ENCODE data around the gene IRAK2. TPM values are rescaled to one million over a fixed set of nuclear protein-coding genes. Genes with fewer than 3 reads are reported as not detected.
A peak's percentile ranks its signal among the peaks of the same experiment; 100 is the strongest.

The IRAK2 gene
- total RNA-seq, 1 donor from 2014 or later: 0.26 TPM

- Histone ChIP-seq H2AFZ (replicated peaks) (no peak overlapping the region), H3K4me3 (peak overlapping the region; percentile 93), H3K79me2 (ENCODE audit: low read depth) (peaks cover 59% of the 10 kb centered on the region), H3K4me2 (peak overlapping the region; percentile 92), H3F3A (ENCODE audit: low read depth) (no peaks in the 10 kb centered on the region), H3K27ac (no peak overlapping the region), H4K20me1 (ENCODE audit: low read depth) (peaks cover 21% of the 10 kb centered on the region), H3K9me3 (ENCODE audit: low read depth) (no peaks in the 10 kb centered on the region), H3K9ac (no peak overlapping the region), H3K4me1 (peaks cover 6% of the 10 kb centered on the region), H3K36me3 (no peaks in the 10 kb centered on the region), H3K27me3 (no peaks in the 10 kb centered on the region)
- TF ChIP-seq EZH2 (IDR thresholded peaks at IDR 0.05) (no peak), EZH2phosphoT487 (IDR thresholded peaks at IDR 0.05) (no peak)
- TF ChIP-seq, protein P1, sequence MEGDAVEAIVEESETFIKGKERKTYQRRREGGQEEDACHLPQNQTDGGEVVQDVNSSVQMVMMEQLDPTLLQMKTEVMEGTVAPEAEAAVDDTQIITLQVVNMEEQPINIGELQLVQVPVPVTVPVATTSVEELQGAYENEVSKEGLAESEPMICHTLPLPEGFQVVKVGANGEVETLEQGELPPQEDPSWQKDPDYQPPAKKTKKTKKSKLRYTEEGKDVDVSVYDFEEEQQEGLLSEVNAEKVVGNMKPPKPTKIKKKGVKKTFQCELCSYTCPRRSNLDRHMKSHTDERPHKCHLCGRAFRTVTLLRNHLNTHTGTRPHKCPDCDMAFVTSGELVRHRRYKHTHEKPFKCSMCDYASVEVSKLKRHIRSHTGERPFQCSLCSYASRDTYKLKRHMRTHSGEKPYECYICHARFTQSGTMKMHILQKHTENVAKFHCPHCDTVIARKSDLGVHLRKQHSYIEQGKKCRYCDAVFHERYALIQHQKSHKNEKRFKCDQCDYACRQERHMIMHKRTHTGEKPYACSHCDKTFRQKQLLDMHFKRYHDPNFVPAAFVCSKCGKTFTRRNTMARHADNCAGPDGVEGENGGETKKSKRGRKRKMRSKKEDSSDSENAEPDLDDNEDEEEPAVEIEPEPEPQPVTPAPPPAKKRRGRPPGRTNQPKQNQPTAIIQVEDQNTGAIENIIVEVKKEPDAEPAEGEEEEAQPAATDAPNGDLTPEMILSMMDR (IDR thresholded peaks at IDR 0.05): no peak
- peaks cover 3% of the 10 kb centered on the region for H3K27me3 Mint-ChIP-seq (ENCODE audit: insufficient read depth, low read depth)
- no peaks in the 10 kb centered on the region for H3K9me3 Mint-ChIP-seq
- H3K27ac Mint-ChIP-seq: no peak overlapping the region
- H3K4me1 Mint-ChIP-seq: peaks cover 17% of the 10 kb centered on the region
- no peaks in the 10 kb centered on the region for H3K36me3 Mint-ChIP-seq
- H3K4me3 Mint-ChIP-seq: peak overlapping the region; percentile 100
- no peak for DNase-seq (ENCODE audit: low spot score)
These were observed 47.8 kb upstream of the IRAK2 start for GRCh38 chr3:10116928-10117327.

- peaks cover 33% of the 10 kb centered on the region for H4K20me1 ChIP-seq (ENCODE audit: low read depth)
- no peaks in the 10 kb centered on the region for H3K36me3 ChIP-seq
- Mint-ChIP-seq H3K9me3 (no peaks in the 10 kb centered on the region), H3K27ac (no peak overlapping the region), H3K4me1 (peaks cover 17% of the 10 kb centered on the region), H3K4me3 (no peak overlapping the region), H3K36me3 (peaks cover 4% of the 10 kb centered on the region), H3K27me3 (ENCODE audit: insufficient read depth, low read depth) (peaks cover 2% of the 10 kb centered on the region)
- no peaks in the 10 kb centered on the region for H3K9me3 ChIP-seq (ENCODE audit: low read depth)
- H3K4me3 ChIP-seq: no peak overlapping the region
- H3K27ac ChIP-seq: no peak overlapping the region
- H3K4me1 ChIP-seq: peaks cover 6% of the 10 kb centered on the region
- peaks cover 76% of the 10 kb centered on the region for H3K79me2 ChIP-seq (ENCODE audit: low read depth)
- TF ChIP-seq EZH2 (IDR thresholded peaks at IDR 0.05): no peak
- TF ChIP-seq, protein P1 (IDR thresholded peaks at IDR 0.05): no peak
- no peak overlapping the region for H3K4me2 ChIP-seq
- no peaks in the 10 kb centered on the region for H3K27me3 ChIP-seq
- no peak for DNase-seq (ENCODE audit: low spot score)
- no peak overlapping the region for H3K9ac ChIP-seq
- H3F3A ChIP-seq (ENCODE audit: low read depth): no peaks in the 10 kb centered on the region
- H2AFZ ChIP-seq (replicated peaks): no peak overlapping the region
These were observed 45.3 kb upstream of the IRAK2 start for GRCh38 chr3:10119376-10119775.

- DNase-seq (ENCODE audit: low spot score): no peak
- Mint-ChIP-seq H3K27ac (no peak overlapping the region), H3K36me3 (peaks cover 13% of the 10 kb centered on the region), H3K4me1 (peaks cover 11% of the 10 kb centered on the region), H3K27me3 (ENCODE audit: insufficient read depth, low read depth) (peaks cover 2% of the 10 kb centered on the region), H3K9me3 (no peaks in the 10 kb centered on the region), H3K4me3 (no peak overlapping the region)
- H3K27ac ChIP-seq: no peak overlapping the region
- no peak overlapping the region for H3K4me2 ChIP-seq
- no peaks in the 10 kb centered on the region for H3K9me3 ChIP-seq (ENCODE audit: low read depth)
- H3K36me3 ChIP-seq: no peaks in the 10 kb centered on the region
- no peak overlapping the region for H2AFZ ChIP-seq (replicated peaks)
- H3F3A ChIP-seq (ENCODE audit: low read depth): no peaks in the 10 kb centered on the region
- H3K4me1 ChIP-seq: peaks cover 6% of the 10 kb centered on the region
- TF ChIP-seq EZH2 (IDR thresholded peaks at IDR 0.05) (no peak), EZH2phosphoT487 (IDR thresholded peaks at IDR 0.05) (no peak)
- TF ChIP-seq, protein P1 (IDR thresholded peaks at IDR 0.05): no peak
- no peak overlapping the region for H3K4me3 ChIP-seq
- no peaks in the 10 kb centered on the region for H3K27me3 ChIP-seq
- no peak overlapping the region for H3K9ac ChIP-seq
- H3K79me2 ChIP-seq (ENCODE audit: low read depth): peaks cover 73% of the 10 kb centered on the region
- peaks cover 36% of the 10 kb centered on the region for H4K20me1 ChIP-seq (ENCODE audit: low read depth)
These were observed 43.7 kb upstream of the IRAK2 start for GRCh38 chr3:10121064-10121463.
